Karpas-422 (cell line): ENCODE measurements around the gene DPF3. TPM values are rescaled to one million over a fixed set of nuclear protein-coding genes. Genes with fewer than 3 reads are reported as not detected.

Experiments
- DNase-seq: peaks from one replicate; pipeline ENCODE4 v3.0.0-alpha.2; 2015
- H2AFZ ChIP-seq: fragments of 200-600 bp; sonication (generic); 2 replicates; pipeline ENCODE4 v1.6.1; 2014; ENCODE audit warnings: antibody characterized with exemption, low read length, mixed read lengths
- H3K27ac ChIP-seq: fragments of 200-600 bp; sonication (generic); 2 replicates; pipeline ENCODE4 v1.5.1; 2014; ENCODE audit warnings: mild to moderate bottlenecking, low read length, moderate library complexity
- H3K27me3 ChIP-seq: fragments of 200-600 bp; sonication (generic); 2 replicates; pipeline ENCODE4 v1.6.1; 2014; ENCODE audit warnings: low read length, mixed read lengths
- H3K36me3 ChIP-seq: fragments of 200-600 bp; sonication (generic); 2 replicates; pipeline ENCODE4 v1.6.1; 2014; ENCODE audit warnings: low read length, mixed read lengths; ENCODE audit not compliant: insufficient read depth
- H3K4me1 ChIP-seq: fragments of 200-600 bp; sonication (generic); 2 replicates; pipeline ENCODE4 v1.6.1; 2014; ENCODE audit warnings: mild to moderate bottlenecking, low read length, mixed read lengths
- H3K4me2 ChIP-seq: fragments of 200-600 bp; sonication (generic); 2 replicates; pipeline ENCODE4 v1.6.1; 2014; ENCODE audit warnings: low read length, low read depth, mild to moderate bottlenecking; ENCODE audit not compliant: poor library complexity, severe bottlenecking
- H3K4me3 ChIP-seq: fragments of 200-600 bp; sonication (generic); 2 replicates; pipeline ENCODE4 v1.5.1; 2014; ENCODE audit warnings: mild to moderate bottlenecking, antibody characterized with exemption, low read length, mixed read lengths
- H3K79me2 ChIP-seq: fragments of 200-600 bp; sonication (generic); 2 replicates; pipeline ENCODE4 v1.6.1; 2014; ENCODE audit warnings: mild to moderate bottlenecking, low read length, mixed read lengths
- H3K9ac ChIP-seq: fragments of 200-600 bp; sonication (generic); 2 replicates; pipeline ENCODE4 v1.6.0; 2014; ENCODE audit warnings: low read length
- H3K9me2 ChIP-seq: fragments of 200-600 bp; sonication (generic), shearing (Covaris generic); replicated peaks from 2 replicates; pipeline ENCODE4 v1.6.0; 2014; ENCODE audit warnings: mild to moderate bottlenecking, low read length, moderate library complexity; ENCODE audit not compliant: insufficient read depth
- H3K9me3 ChIP-seq: fragments of 300-700, 200-600 bp; sonication (generic); 2 replicates; pipeline ENCODE4 v1.6.1; 2014; ENCODE audit warnings: low read length, mixed read lengths
- H4K20me1 ChIP-seq: fragments of 200-600 bp; sonication (generic); 2 replicates; pipeline ENCODE4 v1.6.1; 2014; ENCODE audit warnings: mild to moderate bottlenecking, antibody characterized with exemption, low read length, low read depth; ENCODE audit not compliant: insufficient read depth
- total RNA-seq: library from RNA; depleted of rRNA; stranded (reverse); fragments of >200 nt; shearing (Covaris generic); gene quantifications from 2 replicates; pipeline ENCODE4 v1.2.3, GENCODE V29; 2014; ENCODE audit warnings: low replicate concordance

The DPF3 gene
- total RNA-seq, 1 experiment from 2014 or later = 3.1 TPM

DNA sequence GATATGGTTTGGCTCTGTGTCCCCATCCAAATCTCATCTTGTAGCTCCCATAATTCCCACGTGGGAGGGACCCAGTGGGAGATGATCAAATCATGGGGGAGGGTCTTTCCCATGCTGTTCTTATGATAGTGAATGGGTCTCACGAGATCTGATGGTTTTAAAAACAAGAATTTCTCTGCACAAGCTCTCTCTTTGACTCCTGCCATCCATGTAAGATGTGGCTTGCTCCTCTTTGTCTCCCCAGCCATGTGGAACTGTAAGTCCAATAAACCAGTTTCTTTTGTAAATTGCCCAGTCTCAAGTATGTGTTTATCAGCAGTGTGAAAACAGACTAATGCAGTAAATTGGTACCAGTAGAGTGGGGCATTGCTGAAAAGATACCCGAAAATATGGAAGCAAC lies 146.2 kb downstream of the DPF3 start:
- H3K79me2 ChIP-seq = no peaks in the 10 kb centered on the region
- no peaks in the 10 kb centered on the region for H3K36me3 ChIP-seq
- H3K9me3 ChIP-seq = no peaks in the 10 kb centered on the region
- no peaks in the 10 kb centered on the region; the same call in 1 of the 2 replicates for H4K20me1 ChIP-seq
- H3K9me2 ChIP-seq = no peaks in the 10 kb centered on the region
- no peaks in the 10 kb centered on the region for H3K4me1 ChIP-seq
- DNase-seq = no peak
- H2AFZ ChIP-seq = no peak overlapping the region
- no peak overlapping the region for H3K9ac ChIP-seq
- H3K4me3 ChIP-seq = no peak overlapping the region
- H3K27ac ChIP-seq = no peak overlapping the region
- H3K4me2 ChIP-seq = no peak overlapping the region
- H3K27me3 ChIP-seq = no peaks in the 10 kb centered on the region

GRCh38 chr14:72745991-72746980 lies 147.6 kb downstream of the DPF3 start:
- Histone ChIP-seq H3K79me2 (no peaks in the 10 kb centered on the region), H3K9me3 (no peaks in the 10 kb centered on the region), H3K36me3 (no peaks in the 10 kb centered on the region), H3K9ac (no peak overlapping the region), H3K9me2 (no peaks in the 10 kb centered on the region), H3K4me3 (no peak overlapping the region), H4K20me1 (no peaks in the 10 kb centered on the region; the same call in 1 of the 2 replicates), H3K4me1 (no peaks in the 10 kb centered on the region), H2AFZ (no peak overlapping the region), H3K27ac (no peak overlapping the region), H3K27me3 (no peaks in the 10 kb centered on the region), H3K4me2 (no peak overlapping the region)
- no peak for DNase-seq

- no peaks in the 10 kb centered on the region for H3K9me3 ChIP-seq
- no peak overlapping the region for H3K9ac ChIP-seq
- H3K36me3 ChIP-seq = no peaks in the 10 kb centered on the region
- H3K27ac ChIP-seq = no peak overlapping the region
- H3K4me3 ChIP-seq = no peak overlapping the region
- no peaks in the 10 kb centered on the region for H3K79me2 ChIP-seq
- no peaks in the 10 kb centered on the region for H3K27me3 ChIP-seq
- H2AFZ ChIP-seq = no peak overlapping the region
- H3K9me2 ChIP-seq = no peaks in the 10 kb centered on the region
- H3K4me2 ChIP-seq = no peak overlapping the region
- no peaks in the 10 kb centered on the region for H3K4me1 ChIP-seq
- no peak for DNase-seq
- no peaks in the 10 kb centered on the region; the same call in 1 of the 2 replicates for H4K20me1 ChIP-seq
Observed at GRCh38 chr14:72745546-72745945, 148.4 kb downstream of the DPF3 start.

DNA sequence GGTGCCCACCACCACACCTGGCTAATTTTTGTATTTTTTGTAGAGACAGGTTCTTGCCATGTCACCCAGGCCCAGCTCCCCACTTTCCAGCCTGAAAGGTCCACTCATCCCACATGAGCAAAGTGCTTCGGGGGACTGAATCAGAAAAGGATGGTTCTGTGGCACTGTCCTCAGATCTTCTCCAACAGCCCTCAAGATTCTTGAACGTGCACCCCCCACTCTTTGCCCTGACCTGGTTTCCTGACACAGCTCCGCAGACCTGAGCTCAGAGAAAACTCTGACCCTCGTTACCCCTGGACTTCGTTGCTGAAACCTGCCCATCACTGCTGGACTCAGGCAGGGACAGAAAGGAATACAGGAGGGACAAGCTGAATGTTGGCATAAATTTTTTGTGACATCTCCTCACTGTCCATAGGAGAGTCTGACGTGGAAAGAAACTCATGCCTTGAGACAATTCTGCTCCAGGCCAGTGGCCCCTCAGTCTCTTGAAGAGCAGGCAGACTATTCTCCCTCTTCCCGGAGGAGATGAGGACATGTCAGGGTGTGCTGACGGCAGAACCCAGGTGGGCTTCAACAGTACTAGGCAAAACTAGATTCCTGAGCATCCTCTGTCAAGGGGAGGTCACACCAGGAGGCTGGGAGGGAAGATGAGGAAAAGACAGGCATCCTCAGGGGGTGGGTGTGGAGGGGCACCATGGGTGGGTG lies 149.3 kb downstream of the DPF3 start:
- Histone ChIP-seq H3K4me1 (no peaks in the 10 kb centered on the region), H3K27ac (no peak overlapping the region), H3K27me3 (no peaks in the 10 kb centered on the region), H3K79me2 (no peaks in the 10 kb centered on the region), H3K4me2 (no peak overlapping the region), H3K36me3 (no peaks in the 10 kb centered on the region), H4K20me1 (no peaks in the 10 kb centered on the region; the same call in 1 of the 2 replicates), H3K9me2 (no peaks in the 10 kb centered on the region), H3K9ac (no peak overlapping the region), H3K4me3 (no peak overlapping the region), H2AFZ (no peak overlapping the region), H3K9me3 (no peaks in the 10 kb centered on the region)
- no peak for DNase-seq

GRCh38 chr14:72743626-72744025 lies 150.3 kb downstream of the DPF3 start:
- Histone ChIP-seq H3K4me1 (no peaks in the 10 kb centered on the region), H3K4me3 (no peak overlapping the region), H3K27ac (no peak overlapping the region), H3K9me3 (no peaks in the 10 kb centered on the region), H3K4me2 (no peak overlapping the region), H3K9me2 (no peaks in the 10 kb centered on the region), H3K36me3 (no peaks in the 10 kb centered on the region), H4K20me1 (no peaks in the 10 kb centered on the region; the same call in 1 of the 2 replicates), H3K9ac (no peak overlapping the region), H3K79me2 (no peaks in the 10 kb centered on the region), H2AFZ (no peak overlapping the region), H3K27me3 (no peaks in the 10 kb centered on the region)
- DNase-seq = no peak

DNA sequence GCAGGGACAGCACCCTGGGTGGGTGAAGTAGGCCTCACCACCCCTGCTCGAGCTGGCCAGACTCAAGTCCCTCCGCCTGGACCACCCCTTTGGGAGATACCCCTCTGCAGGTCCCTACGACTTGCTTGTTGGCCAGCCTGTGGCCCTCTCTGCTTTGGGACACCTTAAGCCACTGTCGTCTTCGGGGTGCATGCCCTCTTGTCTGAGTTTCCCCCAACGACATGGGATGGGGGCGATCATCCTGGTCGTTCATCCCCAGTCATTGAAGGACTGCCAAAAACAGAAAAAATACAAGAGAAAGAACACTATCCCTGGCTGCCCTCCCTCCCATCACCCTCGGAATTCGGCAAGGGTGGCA lies 151.1 kb downstream of the DPF3 start:
- Histone ChIP-seq H3K9me2 (no peaks in the 10 kb centered on the region), H3K4me3 (no peak overlapping the region), H3K4me2 (no peak overlapping the region), H3K27ac (no peak overlapping the region), H3K27me3 (no peaks in the 10 kb centered on the region), H4K20me1 (no peaks in the 10 kb centered on the region; the same call in 1 of the 2 replicates), H3K9ac (no peak overlapping the region), H3K4me1 (no peaks in the 10 kb centered on the region), H2AFZ (no peak overlapping the region), H3K79me2 (no peaks in the 10 kb centered on the region), H3K36me3 (no peaks in the 10 kb centered on the region), H3K9me3 (no peaks in the 10 kb centered on the region)
- no peak for DNase-seq

DNA sequence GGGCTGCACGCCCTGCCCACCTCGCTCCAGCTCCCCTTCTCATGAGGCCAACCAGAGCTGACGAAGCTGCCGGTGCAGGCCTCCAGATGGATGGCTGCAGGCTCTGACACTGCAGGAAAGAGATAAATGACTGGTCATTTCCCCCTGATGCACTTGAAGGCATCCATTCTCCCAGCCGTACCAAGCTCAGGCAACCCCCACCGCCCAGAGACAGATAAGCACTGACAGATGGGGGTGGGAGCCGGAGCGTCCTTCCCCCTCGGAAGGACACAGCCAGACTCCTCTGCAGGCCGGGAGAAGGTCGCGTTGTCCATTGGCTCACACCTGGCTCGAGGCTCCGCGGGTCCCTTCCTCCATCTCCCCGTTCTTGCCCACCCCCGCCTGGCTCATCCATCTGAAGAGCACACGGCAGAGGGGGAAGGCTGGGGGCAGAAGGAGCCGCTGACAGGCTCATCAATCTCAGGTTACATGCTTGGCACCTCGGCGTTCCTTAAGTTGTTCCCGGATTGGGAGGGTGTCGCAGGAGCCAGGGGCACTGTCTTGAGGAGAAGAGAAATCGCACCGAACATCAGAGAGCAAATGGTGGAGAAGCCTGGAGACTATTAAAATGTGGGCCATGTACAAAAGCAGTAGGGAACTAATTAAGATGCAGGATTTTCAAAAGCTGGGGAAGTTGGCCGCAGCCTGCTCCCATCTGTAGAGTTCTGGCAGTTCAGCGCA lies 151.6 kb downstream of the DPF3 start:
- Histone ChIP-seq H3K9me2 (no peaks in the 10 kb centered on the region), H3K27me3 (no peaks in the 10 kb centered on the region), H3K79me2 (no peaks in the 10 kb centered on the region), H3K4me3 (no peak overlapping the region), H3K9me3 (no peaks in the 10 kb centered on the region), H3K36me3 (no peaks in the 10 kb centered on the region), H3K4me2 (no peak overlapping the region), H3K27ac (no peak overlapping the region), H3K9ac (no peak overlapping the region), H2AFZ (no peak overlapping the region), H3K4me1 (no peaks in the 10 kb centered on the region), H4K20me1 (no peaks in the 10 kb centered on the region; the same call in 1 of the 2 replicates)
- DNase-seq = no peak

DNA sequence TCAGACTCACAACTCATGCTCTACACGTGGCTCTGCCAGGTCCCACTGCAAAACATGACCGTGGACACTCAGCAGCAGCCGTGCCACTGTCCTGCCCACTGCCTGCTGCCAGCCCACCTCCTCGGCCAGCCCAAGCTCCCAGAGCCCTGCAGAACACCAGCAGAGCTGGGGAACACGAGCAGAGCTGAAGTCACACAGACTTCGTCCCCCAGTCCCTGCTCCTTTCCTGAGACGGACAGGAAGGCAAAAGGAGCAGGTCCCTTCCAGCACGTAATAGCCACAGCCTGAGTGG lies 152.1 kb downstream of the DPF3 start:
- Histone ChIP-seq H3K9me2 (no peaks in the 10 kb centered on the region), H3K9ac (no peak overlapping the region), H3K4me2 (no peak overlapping the region), H3K4me1 (no peaks in the 10 kb centered on the region), H3K36me3 (no peaks in the 10 kb centered on the region), H3K27me3 (no peaks in the 10 kb centered on the region), H4K20me1 (no peaks in the 10 kb centered on the region; the same call in 1 of the 2 replicates), H2AFZ (no peak overlapping the region), H3K79me2 (no peaks in the 10 kb centered on the region), H3K9me3 (no peaks in the 10 kb centered on the region), H3K27ac (no peak overlapping the region), H3K4me3 (no peak overlapping the region)
- no peak for DNase-seq
